ENCODE results near the gene KRTAP3-2. TPM values are rescaled to one million over a fixed set of nuclear protein-coding genes. Genes with fewer than 3 reads are reported as not detected.

The KRTAP3-2 gene
- total RNA-seq, 1 experiment from 2014 or later: not detected

DNA sequence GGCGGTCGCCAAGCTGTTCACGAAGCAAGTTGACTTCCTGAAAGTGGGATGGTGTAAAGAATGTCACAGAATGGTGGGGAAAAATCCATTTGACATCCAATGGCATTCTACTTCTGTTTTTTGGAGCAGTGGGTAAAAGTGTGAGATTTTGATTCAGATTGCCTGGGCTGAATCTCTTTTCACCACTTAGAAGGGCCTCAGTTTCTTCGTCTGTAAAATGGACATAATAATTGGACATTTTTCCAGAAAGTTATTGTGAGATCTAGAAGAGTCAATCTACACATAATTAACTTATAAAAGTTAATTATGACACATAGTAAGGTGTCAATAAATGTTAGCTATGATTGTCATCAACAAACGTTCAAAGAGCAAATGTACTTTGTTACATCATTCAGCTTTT, 18.6 kb downstream of the KRTAP3-2 start:
- Histone ChIP-seq H4K20me1 (ENCODE audit: insufficient read depth) (no peaks in the 10 kb centered on the region), H3K27me3 (ENCODE audit: insufficient read depth, low read depth) (no peaks in the 10 kb centered on the region), H3K4me3 (no peak overlapping the region), H3F3A (ENCODE audit: insufficient read depth, low read depth) (no peaks in the 10 kb centered on the region), H2AFZ (no peak overlapping the region), H3K79me2 (ENCODE audit: low read depth) (no peaks in the 10 kb centered on the region), H3K9me3 (ENCODE audit: insufficient read depth, low read depth) (no peaks in the 10 kb centered on the region), H3K9me2 (ENCODE audit: insufficient read depth) (no peaks in the 10 kb centered on the region), H3K27ac (no peak overlapping the region), H3K4me1 (replicated peaks; ENCODE audit: insufficient read depth) (no peaks in the 10 kb centered on the region), H3K4me2 (no peak overlapping the region), H3K36me3 (ENCODE audit: low read depth) (no peaks in the 10 kb centered on the region)
- ChIA-PET CTCF (interaction anchor here (0.6 kb wide), 1 partner anchor 50 kb away, joined by 3 read pairs; no protein-coding TSS in a partner anchor), POLR2A (ENCODE audit: unreplicated experiment) (no interaction called here)
- intact Hi-C loops (cut with micrococcal nuclease; ENCODE audit: unreplicated experiment): no loop called here
- no TSS peak for BruUV-seq (replicated peaks)
- no peak for DNase-seq
- TF ChIP-seq EZH2 (IDR thresholded peaks at IDR 0.05; ENCODE audit: low read depth) (no peak), CTCF (conservative IDR thresholded peaks at IDR 0.05) (no peak)

DNA sequence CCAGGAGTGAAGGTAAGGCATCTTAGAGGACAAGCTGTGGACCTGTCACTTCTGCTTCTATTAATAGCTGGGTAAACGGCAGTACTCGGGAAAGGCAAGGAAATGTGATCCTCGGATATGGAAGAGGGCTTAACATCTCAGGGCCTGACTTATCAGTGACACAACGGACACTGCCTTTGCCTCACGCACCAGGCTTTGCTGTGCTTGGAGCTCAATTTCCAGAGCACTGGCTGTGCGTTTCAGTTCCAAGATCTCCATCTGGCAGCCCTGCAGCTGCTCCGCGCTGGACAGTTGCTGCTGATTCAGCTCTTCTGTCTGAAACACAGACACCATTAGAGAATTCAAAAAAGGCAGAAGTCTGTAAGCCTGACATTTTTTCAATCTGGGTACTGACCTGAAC, 19.1 kb downstream of the KRTAP3-2 start:
- Histone ChIP-seq H3K4me3 (no peak overlapping the region), H3K9me3 (ENCODE audit: insufficient read depth, low read depth) (no peaks in the 10 kb centered on the region), H3F3A (ENCODE audit: insufficient read depth, low read depth) (no peaks in the 10 kb centered on the region), H3K27me3 (ENCODE audit: insufficient read depth, low read depth) (no peaks in the 10 kb centered on the region), H3K27ac (no peak overlapping the region), H2AFZ (no peak overlapping the region), H3K9me2 (ENCODE audit: insufficient read depth) (no peaks in the 10 kb centered on the region), H4K20me1 (ENCODE audit: insufficient read depth) (no peaks in the 10 kb centered on the region), H3K36me3 (ENCODE audit: low read depth) (no peaks in the 10 kb centered on the region), H3K4me1 (replicated peaks; ENCODE audit: insufficient read depth) (no peaks in the 10 kb centered on the region), H3K4me2 (no peak overlapping the region), H3K79me2 (ENCODE audit: low read depth) (no peaks in the 10 kb centered on the region)
- no peak for DNase-seq
- no peak for TF ChIP-seq EZH2 (IDR thresholded peaks at IDR 0.05; ENCODE audit: low read depth)
- TF ChIP-seq CTCF (conservative IDR thresholded peaks at IDR 0.05): no peak
- POLR2A ChIA-PET (ENCODE audit: unreplicated experiment): no interaction called here
- intact Hi-C loops (cut with micrococcal nuclease; ENCODE audit: unreplicated experiment): no loop called here
- no TSS peak for BruUV-seq (replicated peaks)
- CTCF ChIA-PET: no interaction called here

GRCh38 chr17:40980117-40980516, 19.6 kb downstream of the KRTAP3-2 start:
- H3K4me1 ChIP-seq (replicated peaks; ENCODE audit: insufficient read depth): no peaks in the 10 kb centered on the region
- H3K4me3 ChIP-seq: no peak overlapping the region
- DNase-seq: no peak
- ChIA-PET CTCF (no interaction called here), POLR2A (ENCODE audit: unreplicated experiment) (no interaction called here)
- H3F3A ChIP-seq (ENCODE audit: insufficient read depth, low read depth): no peaks in the 10 kb centered on the region
- H3K4me2 ChIP-seq: no peak overlapping the region
- TF ChIP-seq CTCF (conservative IDR thresholded peaks at IDR 0.05) (no peak), EZH2 (IDR thresholded peaks at IDR 0.05; ENCODE audit: low read depth) (no peak)
- no peak overlapping the region for H3K27ac ChIP-seq
- no peaks in the 10 kb centered on the region for H3K9me3 ChIP-seq (ENCODE audit: insufficient read depth, low read depth)
- no TSS peak for BruUV-seq (replicated peaks)
- no peaks in the 10 kb centered on the region for H3K27me3 ChIP-seq (ENCODE audit: insufficient read depth, low read depth)
- H3K79me2 ChIP-seq (ENCODE audit: low read depth): no peaks in the 10 kb centered on the region
- intact Hi-C loops (cut with micrococcal nuclease; ENCODE audit: unreplicated experiment): no loop called here
- H3K9me2 ChIP-seq (ENCODE audit: insufficient read depth): no peaks in the 10 kb centered on the region
- no peaks in the 10 kb centered on the region for H4K20me1 ChIP-seq (ENCODE audit: insufficient read depth)
- no peaks in the 10 kb centered on the region for H3K36me3 ChIP-seq (ENCODE audit: low read depth)
- H2AFZ ChIP-seq: no peak overlapping the region
